Activated T-cell treated with anti-CD3 and anti-CD28 coated beads, Interleukin-2, amount 50 U/mL, for 4 hours (primary cell): ENCODE data around the gene LHPP. TPM values are rescaled to one million over a fixed set of nuclear protein-coding genes. Genes with fewer than 3 reads are reported as not detected.
A peak's percentile ranks its signal among the peaks of the same experiment; 100 is the strongest.
"Not testable (repeated sequence)": the region's sequence is repeated elsewhere in the genome, so short reads cannot be mapped to it uniquely, and the experiment has no call there.

ENCODE experiments used
- ATAC-seq, 2 donors: fragments of 200-7000 bp; cut with Tn5 transposase; one replicate each; pipeline ENCODE4 v1.10.0; 2021
- DNase-seq: peaks from one replicate; pipeline ENCODE4 v3.0.0-alpha.2; 2020
- H3K27me3 Mint-ChIP-seq: one replicate; pipeline ENCODE4 v1.8.0; 2021; ENCODE audit warnings: low read depth, mixed read lengths
- H3K36me3 Mint-ChIP-seq: one replicate; pipeline ENCODE4 v1.8.0; 2022; ENCODE audit warnings: mixed read lengths; ENCODE audit not compliant: insufficient read depth
- H3K4me1 Mint-ChIP-seq: one replicate; pipeline ENCODE4 v1.8.0; 2021; ENCODE audit warnings: low read depth, mixed read lengths
- H3K4me3 Mint-ChIP-seq: one replicate; pipeline ENCODE4 v1.8.0; 2021; ENCODE audit warnings: mild to moderate bottlenecking, moderate library complexity, mixed read lengths
- H3K9me3 Mint-ChIP-seq: one replicate; pipeline ENCODE4 v1.8.0; 2021; ENCODE audit warnings: mixed read lengths
- total RNA-seq, 3 donors: library from RNA; stranded (reverse); gene quantifications; one replicate each; pipeline ENCODE4 v1.2.1, GENCODE V29; 2021

LHPP gene
- total RNA-seq, 3 donors from 2014 or later = 2.5 to 3.3 (median 3.2) TPM

- Mint-ChIP-seq H3K4me1 (peaks cover 18% of the 10 kb centered on the region), H3K9me3 (no peaks in the 10 kb centered on the region), H3K4me3 (no peak overlapping the region), H3K36me3 (no peaks in the 10 kb centered on the region), H3K27me3 (no peaks in the 10 kb centered on the region)
- no peak for DNase-seq
- no peak for ATAC-seq
These were observed 83.1 kb downstream of the LHPP start for GRCh38 chr10:124544711-124545110.

- H3K36me3 Mint-ChIP-seq = no peaks in the 10 kb centered on the region
- no peaks in the 10 kb centered on the region for H3K9me3 Mint-ChIP-seq
- H3K4me3 Mint-ChIP-seq = peak overlapping the region; percentile 6
- ATAC-seq = peak in 1 of 2 donors; percentile 39
- no peak for DNase-seq
- no peaks in the 10 kb centered on the region for H3K27me3 Mint-ChIP-seq
- peaks cover 17% of the 10 kb centered on the region for H3K4me1 Mint-ChIP-seq
These were observed 83.9 kb downstream of the LHPP start for GRCh38 chr10:124545351-124546054.

GRCh38 chr10:124546055-124546369 is 84.4 kb downstream of the LHPP start:
- H3K4me1 Mint-ChIP-seq = peaks cover 17% of the 10 kb centered on the region
- H3K36me3 Mint-ChIP-seq = no peaks in the 10 kb centered on the region
- H3K9me3 Mint-ChIP-seq = no peaks in the 10 kb centered on the region
- DNase-seq (no peak), ATAC-seq (no peak)
- H3K4me3 Mint-ChIP-seq = no peak overlapping the region
- no peaks in the 10 kb centered on the region for H3K27me3 Mint-ChIP-seq

- Mint-ChIP-seq H3K36me3 (no peaks in the 10 kb centered on the region), H3K4me1 (peaks cover 17% of the 10 kb centered on the region), H3K27me3 (no peaks in the 10 kb centered on the region), H3K4me3 (no peak overlapping the region), H3K9me3 (no peaks in the 10 kb centered on the region)
- no peak for ATAC-seq
- DNase-seq = no peak
These were observed 85.5 kb downstream of the LHPP start for GRCh38 chr10:124546957-124547646.

- Mint-ChIP-seq H3K27me3 (no peaks in the 10 kb centered on the region), H3K9me3 (no peaks in the 10 kb centered on the region), H3K36me3 (no peaks in the 10 kb centered on the region), H3K4me1 (peaks cover 17% of the 10 kb centered on the region), H3K4me3 (no peak overlapping the region)
- ATAC-seq = no peak
- no peak for DNase-seq
These were observed 86.1 kb downstream of the LHPP start for GRCh38 chr10:124547647-124548168.

- DNase-seq, H3K4me3 Mint-ChIP-seq, H3K9me3 Mint-ChIP-seq, H3K27me3 Mint-ChIP-seq, H3K36me3 Mint-ChIP-seq, ATAC-seq: not testable (repeated sequence)
- peaks cover 17% of the 10 kb centered on the region for H3K4me1 Mint-ChIP-seq
These were observed 87.5 kb downstream of the LHPP start for GRCh38 chr10:124549171-124549570.

GRCh38 chr10:124550293-124551034 is 88.8 kb downstream of the LHPP start:
- H3K36me3 Mint-ChIP-seq = no peaks in the 10 kb centered on the region
- no peaks in the 10 kb centered on the region for H3K9me3 Mint-ChIP-seq
- H3K4me3 Mint-ChIP-seq = no peak overlapping the region
- no peak for DNase-seq
- no peak for ATAC-seq
- H3K27me3 Mint-ChIP-seq = no peaks in the 10 kb centered on the region
- H3K4me1 Mint-ChIP-seq = peaks cover 8% of the 10 kb centered on the region

- H3K4me1 Mint-ChIP-seq = peaks cover 5% of the 10 kb centered on the region
- H3K9me3 Mint-ChIP-seq = no peaks in the 10 kb centered on the region
These were observed 89.5 kb downstream of the LHPP start for GRCh38 chr10:124551097-124551496.

GRCh38 chr10:124551755-124552154 is 90.1 kb downstream of the LHPP start:
- DNase-seq = no peak
- Mint-ChIP-seq H3K4me3 (no peak overlapping the region), H3K4me1 (peaks cover 5% of the 10 kb centered on the region), H3K9me3 (no peaks in the 10 kb centered on the region), H3K27me3 (no peaks in the 10 kb centered on the region), H3K36me3 (no peaks in the 10 kb centered on the region)
- no peak for ATAC-seq

More at GRCh38 chr10:124551097-124551496, 89.5 kb downstream of the LHPP start:
- ATAC-seq (no peak), DNase-seq (no peak)
- Mint-ChIP-seq H3K36me3 (no peaks in the 10 kb centered on the region), H3K27me3 (no peaks in the 10 kb centered on the region), H3K4me3 (no peak overlapping the region)

GRCh38 chr10:124552691-124553276 is 91.2 kb downstream of the LHPP start:
- ATAC-seq (no peak), DNase-seq (no peak)
- no peak overlapping the region for H3K4me3 Mint-ChIP-seq
- H3K36me3 Mint-ChIP-seq = no peaks in the 10 kb centered on the region
- no peaks in the 10 kb centered on the region for H3K27me3 Mint-ChIP-seq
- no peaks in the 10 kb centered on the region for H3K9me3 Mint-ChIP-seq
- peaks cover 3% of the 10 kb centered on the region for H3K4me1 Mint-ChIP-seq

GRCh38 chr10:124554085-124554858 is 92.6 kb downstream of the LHPP start:
- H3K9me3 Mint-ChIP-seq = no peaks in the 10 kb centered on the region
- H3K27me3 Mint-ChIP-seq = no peaks in the 10 kb centered on the region
- H3K36me3 Mint-ChIP-seq = no peaks in the 10 kb centered on the region
- H3K4me3 Mint-ChIP-seq = no peak overlapping the region
- DNase-seq = no peak
- no peak for ATAC-seq
- peaks cover 3% of the 10 kb centered on the region for H3K4me1 Mint-ChIP-seq

- Mint-ChIP-seq H3K27me3 (no peaks in the 10 kb centered on the region), H3K36me3 (peaks cover 10% of the 10 kb centered on the region), H3K9me3 (peaks cover 5% of the 10 kb centered on the region), H3K4me3 (no peak overlapping the region), H3K4me1 (no peaks in the 10 kb centered on the region)
- DNase-seq = no peak
- ATAC-seq = no peak
These were observed 95.5 kb downstream of the LHPP start for GRCh38 chr10:124557167-124557566.

- ATAC-seq = no peak
- H3K4me1 Mint-ChIP-seq = no peaks in the 10 kb centered on the region
- H3K4me3 Mint-ChIP-seq = no peak overlapping the region
These were observed 96.2 kb downstream of the LHPP start for GRCh38 chr10:124557648-124558338.

More at GRCh38 chr10:124557648-124558338, 96.2 kb downstream of the LHPP start:
- no peak for DNase-seq
- Mint-ChIP-seq H3K9me3 (peaks cover 5% of the 10 kb centered on the region), H3K27me3 (no peaks in the 10 kb centered on the region), H3K36me3 (peaks cover 10% of the 10 kb centered on the region)
